LNCAP (cell line): Measurements from ENCODE around the gene FLOT1.

Experiments
- TF ChIP-seq, protein P1 (sequence below): fragments of 450-650 bp; IDR thresholded peaks from 2 replicates; pipeline ENCODE4 v1.5.1; 2017; ENCODE audit warnings: mild to moderate bottlenecking

The FLOT1 gene

DNA sequence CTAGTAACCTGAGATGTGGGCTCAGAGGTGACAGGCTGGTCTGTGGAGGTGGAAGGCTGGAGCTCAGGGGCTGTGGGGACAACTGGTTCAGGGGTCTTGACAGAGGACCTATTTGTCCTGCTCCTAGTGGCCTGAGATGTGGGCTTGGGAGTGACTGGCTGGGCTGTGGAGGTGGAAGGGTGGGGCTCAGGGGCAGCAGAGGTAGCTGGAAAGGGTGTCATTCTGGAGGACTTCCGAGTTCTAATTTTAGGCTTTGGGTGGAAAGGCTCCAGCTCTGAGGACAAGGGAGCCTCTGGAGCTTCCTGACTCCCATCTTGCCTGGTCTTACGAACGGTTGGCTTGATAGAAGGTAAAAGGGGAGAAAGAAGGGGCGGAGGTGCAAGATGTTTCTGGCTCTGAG is 36.9 kb downstream of the FLOT1 start:
- TF ChIP-seq, protein P1, sequence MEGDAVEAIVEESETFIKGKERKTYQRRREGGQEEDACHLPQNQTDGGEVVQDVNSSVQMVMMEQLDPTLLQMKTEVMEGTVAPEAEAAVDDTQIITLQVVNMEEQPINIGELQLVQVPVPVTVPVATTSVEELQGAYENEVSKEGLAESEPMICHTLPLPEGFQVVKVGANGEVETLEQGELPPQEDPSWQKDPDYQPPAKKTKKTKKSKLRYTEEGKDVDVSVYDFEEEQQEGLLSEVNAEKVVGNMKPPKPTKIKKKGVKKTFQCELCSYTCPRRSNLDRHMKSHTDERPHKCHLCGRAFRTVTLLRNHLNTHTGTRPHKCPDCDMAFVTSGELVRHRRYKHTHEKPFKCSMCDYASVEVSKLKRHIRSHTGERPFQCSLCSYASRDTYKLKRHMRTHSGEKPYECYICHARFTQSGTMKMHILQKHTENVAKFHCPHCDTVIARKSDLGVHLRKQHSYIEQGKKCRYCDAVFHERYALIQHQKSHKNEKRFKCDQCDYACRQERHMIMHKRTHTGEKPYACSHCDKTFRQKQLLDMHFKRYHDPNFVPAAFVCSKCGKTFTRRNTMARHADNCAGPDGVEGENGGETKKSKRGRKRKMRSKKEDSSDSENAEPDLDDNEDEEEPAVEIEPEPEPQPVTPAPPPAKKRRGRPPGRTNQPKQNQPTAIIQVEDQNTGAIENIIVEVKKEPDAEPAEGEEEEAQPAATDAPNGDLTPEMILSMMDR: no peak

DNA sequence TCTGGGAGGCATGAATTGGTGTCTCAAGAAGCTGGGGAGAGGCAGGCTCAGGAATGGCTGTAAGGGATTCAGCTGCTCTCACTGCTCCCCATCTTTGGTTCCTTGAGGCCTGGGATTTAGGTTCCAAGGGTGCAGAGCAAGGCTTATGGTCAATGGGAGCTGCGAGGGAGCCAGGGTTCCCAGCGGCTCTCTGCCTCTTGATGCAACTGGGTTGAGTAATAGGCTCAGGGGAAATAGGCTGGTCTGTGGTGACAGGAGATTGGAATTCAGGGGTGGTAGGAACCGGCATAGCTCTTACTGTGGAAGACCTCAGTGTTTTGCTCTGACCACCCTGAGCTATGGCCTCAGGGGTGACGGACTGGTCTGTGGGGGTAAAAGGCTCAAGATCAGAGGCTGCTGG is 38.7 kb downstream of the FLOT1 start:
- TF ChIP-seq, protein P1: no peak

DNA sequence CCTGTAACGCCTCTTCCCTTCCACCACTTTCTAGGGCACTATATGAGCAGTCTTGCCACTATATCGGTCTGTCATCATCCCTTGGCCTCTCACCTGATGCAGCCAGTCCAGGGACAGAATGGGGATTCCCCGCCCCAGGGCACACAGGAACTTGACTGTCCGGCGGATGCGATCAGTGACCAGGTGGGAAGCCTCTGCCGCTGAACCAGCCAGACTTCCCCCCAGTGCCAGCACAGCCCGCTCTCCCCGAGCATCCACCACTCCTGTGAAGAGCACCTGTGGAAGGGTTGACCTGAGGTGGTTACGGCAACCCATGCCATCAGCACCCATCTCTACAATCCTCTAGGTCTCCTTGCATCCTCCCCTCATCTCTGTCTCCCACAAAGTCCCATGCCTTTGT is 39.5 kb downstream of the FLOT1 start:
- TF ChIP-seq, protein P1: no peak

DNA sequence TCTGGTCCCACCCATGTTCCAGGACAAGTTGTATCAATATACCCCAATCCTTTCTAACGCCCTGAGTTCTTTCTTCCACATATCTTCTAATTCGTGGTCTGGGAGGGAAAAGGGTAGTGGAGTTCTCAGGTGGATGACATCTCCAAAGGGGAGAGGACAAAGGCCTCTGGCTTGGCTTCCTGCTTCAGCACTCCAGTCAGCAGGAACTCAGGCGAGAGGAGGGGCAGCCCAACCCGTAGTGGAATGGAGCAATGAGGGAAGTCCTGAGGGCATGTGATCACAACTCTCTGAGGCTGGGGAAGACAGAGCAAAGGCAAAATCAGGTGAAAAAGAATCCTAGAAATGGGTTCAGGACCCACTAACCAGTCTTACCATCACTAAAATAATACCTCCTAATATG is 42.1 kb downstream of the FLOT1 start:
- TF ChIP-seq, protein P1: no peak

DNA sequence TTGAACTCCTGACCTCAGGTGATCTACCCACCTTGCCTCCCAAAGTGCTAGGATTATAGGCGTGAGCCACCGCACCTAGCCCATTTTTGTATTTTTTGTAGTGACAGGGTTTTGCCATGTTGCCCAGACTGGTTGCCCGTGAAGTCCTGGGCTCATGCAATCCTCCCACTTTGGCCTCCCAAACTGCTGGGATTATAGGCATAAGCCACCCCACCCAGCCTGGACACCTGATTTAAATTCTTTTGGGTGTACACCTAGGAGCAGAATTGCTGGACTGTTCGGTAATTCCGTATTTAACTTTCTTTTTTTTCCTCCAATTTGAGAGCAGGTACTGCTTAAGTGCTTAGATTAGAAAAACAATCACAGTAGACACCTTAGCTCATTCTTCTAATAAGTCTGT is 46.1 kb downstream of the FLOT1 start:
- TF ChIP-seq, protein P1: no peak

DNA sequence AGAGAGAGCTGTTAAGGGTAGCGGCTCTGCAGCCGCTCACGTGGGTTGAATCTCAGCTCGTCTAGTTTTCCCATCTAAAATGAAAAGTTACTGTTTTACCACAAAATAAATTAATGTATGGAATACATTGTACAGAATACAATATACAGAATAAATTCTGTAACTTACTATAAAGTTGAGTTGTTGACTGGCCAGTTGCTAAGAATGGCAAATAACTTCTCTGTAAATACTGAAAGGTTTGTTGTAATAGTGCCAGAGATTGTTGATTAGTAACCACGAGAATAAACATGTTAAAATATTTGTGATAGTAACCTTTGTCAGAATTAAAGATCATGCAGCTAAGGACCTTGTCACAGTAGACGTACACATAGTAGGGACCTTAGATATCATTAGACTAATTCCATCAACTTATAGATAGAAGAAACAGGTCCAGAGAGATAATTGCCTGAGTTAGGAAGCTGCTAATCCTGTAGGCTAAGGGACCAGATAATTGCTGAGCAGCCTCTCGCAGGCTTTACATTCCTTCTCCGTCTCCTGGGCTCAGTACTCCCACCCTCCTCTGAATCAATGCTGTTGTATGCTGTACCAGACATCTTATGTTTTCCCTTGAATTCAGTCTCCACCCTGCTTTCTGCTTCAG is 51.2 kb downstream of the FLOT1 start:
- TF ChIP-seq, protein P1: no peak

DNA sequence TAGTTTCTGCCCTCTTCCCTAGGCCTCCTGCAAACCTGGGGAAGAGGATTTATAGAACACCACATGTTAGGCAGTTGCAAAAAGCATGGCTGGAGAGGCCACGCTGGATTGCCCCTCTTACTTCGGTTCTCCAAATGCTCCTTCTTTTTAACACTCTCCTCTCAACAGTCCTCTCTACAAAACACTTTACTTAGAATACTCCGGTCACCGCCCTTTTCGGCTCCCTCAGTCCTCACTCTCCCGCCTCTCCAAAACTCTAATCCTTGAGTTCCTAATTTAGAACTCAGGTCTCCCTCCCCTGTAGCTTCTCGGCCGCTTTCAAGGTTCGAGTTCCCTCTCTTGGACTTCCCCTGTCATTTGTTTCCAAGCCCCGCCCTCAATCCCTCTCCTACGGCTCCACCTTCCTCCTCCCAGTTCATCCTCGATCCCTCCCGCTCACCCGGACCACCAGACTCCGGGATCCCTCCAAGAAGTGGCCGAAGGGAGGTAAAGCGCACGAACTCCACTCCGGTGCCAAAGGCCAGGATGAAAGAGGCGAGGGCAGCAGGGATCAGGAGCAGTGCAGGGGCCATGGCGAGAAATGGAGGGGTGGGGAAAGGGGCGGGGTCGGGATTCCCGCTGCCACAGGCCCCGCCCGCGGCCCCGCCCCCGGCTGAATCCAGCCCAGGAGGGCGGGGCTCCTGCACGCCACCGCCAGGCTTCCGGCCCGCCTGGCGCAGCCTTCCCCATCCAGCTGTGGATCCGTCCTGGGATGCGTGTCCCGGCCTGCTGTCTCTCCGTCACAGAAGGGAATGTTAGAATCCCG is 51.9 kb downstream of the FLOT1 start, which contains the start of gene NRM:
Gene NRM, minus strand, starts transcription at position 582 of the 805 bp plus-strand sequence. Its CDS starts 10 bp downstream, at position 572.
- TF ChIP-seq, protein P1: no peak
